DMS114 treated with DMSO at 0.1 percent for 48 hours (cell line): ENCODE data around the gene BICRA.

Experiments used
- DNase-seq: peaks from one replicate; lab custom pipeline; 2025; ENCODE audit not compliant: unreplicated experiment; lab: John Stamatoyannopoulos, UW

The BICRA gene

DNA sequence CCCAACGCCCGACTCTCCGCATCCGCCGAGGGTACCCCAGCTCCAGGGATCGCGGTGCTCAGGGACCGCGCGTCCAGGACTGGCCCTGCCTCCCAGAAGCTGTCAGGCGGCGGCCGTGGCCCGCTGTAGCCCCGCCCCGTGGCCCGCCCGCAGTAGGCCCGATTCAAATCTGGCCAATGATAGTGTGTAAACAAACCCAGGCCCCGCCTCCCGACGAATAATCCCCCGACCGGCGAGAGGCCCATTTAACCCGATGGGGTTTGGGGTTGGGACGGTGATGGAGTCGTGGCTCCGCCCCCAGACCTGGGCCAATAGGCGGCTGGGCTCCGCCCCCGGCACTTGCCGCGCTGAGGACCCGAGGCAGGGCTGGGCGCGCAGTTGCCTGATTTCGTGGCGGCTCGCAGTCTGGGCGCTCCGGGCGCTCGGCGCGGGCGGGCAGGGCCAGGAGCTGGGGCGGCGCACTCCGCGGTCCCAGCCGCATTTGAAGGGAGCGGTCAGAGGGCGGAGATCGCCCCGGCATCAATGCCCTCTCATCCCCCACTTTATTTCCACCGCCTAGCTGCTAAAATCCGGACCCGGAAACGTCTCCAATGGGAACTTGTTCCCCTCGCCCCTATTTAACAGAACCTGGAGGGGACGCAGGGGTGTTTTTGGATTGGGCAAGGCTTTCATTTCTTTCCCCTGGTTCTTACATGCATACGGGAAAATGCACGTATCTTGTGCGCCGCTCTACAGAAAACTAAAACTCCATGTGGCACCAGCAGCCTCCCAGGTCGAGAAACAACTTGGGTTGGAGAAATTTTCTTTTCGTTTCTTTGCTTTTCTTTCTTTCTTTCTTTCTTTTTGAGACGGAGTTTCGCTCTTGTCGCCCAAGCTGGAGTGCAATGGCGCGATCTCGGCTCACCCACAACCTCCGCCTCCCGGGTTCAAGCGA lies 8.4 kb upstream of the BICRA start:
- DNase-seq, result peak; percentile 86

DNA sequence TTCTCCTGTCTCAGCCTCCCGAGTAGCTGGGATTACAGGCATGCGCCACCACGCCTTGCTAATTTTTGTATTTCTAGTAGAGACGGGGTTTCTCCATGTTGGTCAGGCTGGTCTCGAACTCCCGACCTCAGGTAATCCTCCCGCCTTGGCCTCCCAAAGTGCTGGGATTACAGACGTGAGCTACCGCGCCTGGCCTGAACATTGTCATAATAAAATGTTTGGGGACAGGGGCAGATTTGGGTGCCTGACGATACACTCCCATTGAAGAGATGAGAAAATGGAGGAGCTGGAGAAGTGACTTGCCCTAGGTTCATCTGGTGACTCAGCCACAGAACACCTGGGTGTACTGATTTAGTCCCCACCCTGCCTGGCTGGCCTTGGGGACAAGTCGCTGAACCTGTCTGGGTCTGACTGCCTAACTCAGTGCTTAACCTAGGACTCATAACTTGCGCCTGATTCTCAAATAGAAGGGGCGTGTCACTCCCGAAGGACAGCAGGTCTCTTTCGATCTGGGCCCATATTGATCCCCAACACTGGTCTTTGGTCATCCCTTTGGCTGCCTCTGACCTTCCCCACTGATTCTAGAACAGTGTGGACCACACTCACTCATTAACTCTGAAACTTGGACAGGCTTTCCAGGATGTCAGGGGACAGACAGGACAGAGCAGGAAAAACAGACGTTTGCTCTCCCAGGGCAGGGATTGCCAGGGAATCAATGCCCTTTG lies 7.6 kb upstream of the BICRA start:
- DNase-seq, result no peak

DNA sequence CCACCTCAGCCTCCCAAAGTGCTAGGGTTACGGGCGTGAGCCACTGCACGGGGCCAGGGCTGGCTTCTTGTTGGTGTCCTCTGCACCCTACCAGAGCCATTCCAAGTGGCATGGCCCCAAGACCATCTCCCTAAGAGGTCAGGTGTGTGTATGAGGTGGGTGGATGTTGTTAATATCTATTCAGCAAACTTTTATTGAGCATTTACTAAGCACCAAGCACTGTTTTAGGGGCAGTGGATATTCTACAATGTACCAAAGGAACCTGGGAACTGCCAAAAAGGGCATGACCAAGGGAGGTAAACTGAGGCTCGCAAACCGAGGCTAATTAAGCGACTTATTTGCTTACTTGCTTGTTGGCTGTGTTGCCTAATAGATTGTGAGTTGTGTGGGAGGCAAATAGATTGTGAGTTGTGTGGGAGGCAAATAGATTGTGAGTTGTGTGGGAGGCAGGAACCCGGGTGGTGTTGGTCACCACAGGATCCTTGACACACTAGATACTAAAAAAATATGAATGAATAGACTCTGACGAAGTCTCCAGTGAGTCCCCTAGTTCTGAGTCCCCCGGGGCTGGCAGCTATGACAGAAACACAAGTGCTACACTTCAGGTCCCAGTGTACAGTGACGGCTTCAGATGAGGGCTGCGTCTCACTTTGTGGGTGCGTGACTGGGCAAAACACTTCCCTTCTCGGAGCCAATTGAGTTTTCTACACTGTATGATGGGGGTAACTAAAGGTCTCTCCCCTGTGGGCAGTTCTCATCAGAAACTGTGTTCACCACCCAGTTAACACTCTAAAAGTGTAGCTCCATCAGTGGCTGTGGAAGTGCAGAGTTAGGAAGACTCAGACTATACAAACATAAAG lies 5.0 kb upstream of the BICRA start:
- DNase-seq, result no peak

DNA sequence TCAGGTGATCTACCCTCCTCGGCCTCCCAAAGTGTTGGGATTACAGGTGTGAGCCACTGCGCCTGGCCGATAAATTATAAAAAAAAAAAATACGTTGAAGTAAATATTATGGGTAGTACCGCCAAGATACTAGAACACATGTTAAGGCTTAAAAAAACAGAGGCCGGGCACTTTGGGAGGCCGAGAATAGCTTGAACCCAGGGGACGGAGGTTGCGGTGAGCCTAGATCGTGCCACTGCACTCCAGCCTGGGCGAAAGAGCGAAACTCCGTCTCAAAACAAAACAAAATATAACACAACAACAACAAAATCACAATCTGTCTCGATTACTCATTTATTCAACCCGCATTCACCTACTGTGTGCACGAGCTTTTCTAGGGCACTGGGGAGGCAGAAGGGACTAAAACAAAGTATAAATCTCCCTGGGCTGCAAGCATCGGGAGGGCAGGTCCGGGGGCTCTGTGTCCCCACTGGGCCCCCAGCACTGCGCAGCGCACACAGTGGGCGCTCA lies 1.3 kb upstream of the BICRA start:
- DNase-seq, result no peak

DNA sequence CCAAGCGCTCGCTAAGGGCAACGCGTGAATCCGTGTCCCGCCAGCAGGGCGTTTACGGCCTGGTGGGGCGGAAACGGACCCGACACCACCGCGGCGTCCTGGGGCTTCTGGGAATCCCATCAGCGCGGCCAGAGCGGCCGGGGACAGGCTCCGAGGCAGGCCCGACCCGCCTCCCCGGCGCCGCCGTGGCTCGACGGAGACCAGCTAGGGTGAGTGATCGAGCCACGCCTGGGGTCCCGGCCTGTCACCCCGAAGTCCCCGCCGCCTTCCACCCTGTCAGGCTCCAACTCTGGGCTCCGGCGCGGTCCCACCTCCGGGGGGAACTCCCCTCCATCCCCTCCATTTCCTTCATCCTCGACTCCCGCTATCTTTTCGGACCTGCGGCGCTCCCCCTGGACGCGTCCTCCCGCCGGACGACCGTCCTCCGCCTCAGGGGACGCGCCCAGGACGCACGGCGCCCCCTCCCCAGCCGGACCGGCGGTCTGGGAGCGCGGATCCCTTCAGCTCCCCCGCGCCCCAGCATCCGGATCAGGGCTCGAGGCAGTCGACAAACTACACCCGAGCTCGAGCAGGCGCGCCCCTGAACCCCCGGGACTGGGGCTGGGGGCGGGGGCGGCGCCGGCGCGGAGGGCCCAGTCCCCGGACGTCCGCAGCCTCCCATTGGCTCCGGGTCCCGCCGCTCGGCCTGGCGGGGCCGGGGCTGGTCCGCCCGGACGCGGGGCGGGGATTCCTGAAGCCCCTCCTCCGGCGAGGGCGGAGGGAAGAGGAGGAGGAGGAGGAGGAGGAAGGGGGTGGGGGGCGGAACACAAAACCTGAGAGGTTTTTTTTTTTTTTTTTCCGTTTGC lies 638 bp upstream of the BICRA start:
- peak; percentile 41 for DNase-seq

DNA sequence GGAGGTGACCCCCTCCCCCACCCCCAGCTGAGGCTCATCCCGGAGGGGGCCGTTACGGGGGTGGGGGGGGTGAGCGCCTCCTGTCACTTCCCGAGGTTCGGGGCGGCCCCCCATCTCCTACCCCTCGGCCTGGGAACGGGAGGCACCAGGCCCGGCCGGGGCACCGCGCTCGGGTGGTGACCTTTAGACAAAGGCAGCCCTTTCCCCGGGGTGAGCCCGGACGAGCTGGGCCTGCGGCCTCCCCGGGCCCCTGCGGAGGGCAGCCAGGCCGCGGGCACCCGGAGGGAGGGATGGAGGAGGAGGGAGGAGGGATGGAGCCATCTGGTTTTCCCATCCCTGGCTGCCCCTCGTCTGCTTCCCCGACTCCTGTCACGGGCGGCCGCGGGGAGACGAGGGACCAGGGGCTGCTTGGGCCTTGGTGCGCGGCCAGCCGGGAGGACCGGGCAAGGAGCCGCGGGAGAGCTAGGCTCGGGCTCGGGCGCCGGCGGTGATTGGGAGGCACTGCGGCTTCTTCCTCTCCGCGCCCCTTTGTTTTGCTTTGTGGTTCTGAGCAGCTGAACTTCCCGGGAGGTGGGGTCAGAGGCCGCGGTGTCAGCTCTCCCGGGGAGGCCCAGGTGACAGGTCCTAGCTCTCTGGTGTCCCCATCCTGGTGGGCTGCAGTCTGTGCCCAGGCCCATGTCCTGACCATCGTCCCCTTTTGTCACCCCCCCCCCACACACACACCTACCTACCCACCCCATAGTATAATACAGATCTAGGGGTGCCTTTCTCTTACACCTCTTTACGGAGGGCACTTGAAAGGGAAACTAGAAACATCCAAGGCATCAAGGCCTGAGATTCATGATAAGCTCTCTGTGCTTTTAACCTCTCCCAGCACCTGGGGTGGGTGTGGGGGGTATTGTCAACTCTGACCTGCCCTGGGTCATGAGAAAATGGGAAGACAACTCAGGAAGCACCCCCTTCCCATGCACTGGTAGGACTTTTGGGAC lies 1.3 kb downstream of the BICRA start:
- no peak for DNase-seq

DNA sequence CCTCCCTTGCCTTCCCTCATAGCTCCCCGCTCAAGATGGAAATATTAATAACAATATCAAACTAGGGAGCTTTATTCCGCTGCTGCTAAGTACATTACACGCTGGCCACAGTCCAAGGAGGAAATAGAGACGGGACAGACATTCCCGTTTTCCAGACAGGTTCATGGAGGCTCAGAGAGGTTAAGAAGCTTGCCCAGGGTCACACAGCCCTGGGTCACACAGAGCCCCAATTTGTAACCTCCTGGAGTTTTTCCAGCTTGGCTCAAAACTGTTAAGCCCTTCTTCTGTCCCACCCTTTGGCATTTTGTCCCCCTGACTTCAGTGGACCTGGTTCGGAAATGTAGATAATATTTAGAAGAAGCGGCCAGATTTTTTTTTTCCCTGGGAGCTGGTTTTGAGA lies 2.0 kb downstream of the BICRA start:
- DNase-seq, result no peak

DNA sequence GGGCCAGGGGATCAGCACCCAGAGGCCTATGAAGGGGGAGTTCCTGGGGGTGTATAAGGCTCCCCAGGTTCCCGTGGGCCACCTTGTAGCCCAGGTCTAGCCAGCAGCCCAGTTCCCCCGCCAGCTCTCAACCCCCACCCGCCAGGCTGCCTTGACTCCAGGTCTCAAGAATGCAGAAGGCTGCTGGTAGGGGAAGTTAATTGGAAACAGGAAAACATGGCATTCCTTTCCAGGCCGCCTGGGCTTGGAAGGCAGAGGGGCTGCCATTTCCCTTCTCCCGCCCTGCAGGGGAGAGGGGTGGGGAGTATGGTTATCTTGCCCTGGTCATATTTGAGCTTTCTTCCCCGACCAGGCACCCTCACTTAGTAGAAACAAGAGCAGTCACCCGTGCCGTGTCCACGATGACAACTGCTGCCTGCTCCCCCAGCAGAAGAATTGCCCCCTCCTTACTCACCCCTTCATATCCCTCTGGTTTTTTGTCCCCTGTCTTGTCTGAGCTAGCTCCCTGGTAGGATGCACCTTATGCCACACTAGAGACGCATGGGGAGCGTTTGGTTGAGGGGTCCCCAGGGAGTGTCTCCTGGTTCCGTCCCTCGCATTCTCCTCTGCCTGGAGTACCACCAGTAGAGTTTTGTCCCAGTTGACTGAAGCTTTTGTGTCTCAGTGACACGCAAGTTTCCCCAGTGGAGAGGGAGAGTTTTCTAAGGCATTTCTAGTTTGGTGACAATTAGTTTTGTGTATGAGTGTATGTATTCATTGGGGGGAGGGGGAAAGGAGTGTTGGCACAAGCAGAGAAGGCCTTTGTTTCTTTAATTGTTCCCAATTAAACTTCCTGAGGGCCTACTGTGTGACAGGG lies 4.5 kb downstream of the BICRA start:
- no peak for DNase-seq

DNA sequence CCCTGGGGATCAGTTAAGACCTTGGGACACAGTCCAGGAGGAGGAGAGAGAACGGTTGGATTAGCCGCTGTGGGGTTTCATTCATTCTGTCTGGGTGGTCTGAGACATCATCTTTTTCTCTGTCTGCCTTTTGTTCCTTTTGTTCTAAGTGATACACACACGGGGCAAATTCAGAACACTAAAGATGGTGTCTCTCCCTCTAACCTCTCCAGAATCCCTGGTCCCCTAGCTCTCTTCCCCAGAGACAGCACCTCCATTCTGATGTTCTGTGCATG lies 5.0 kb downstream of the BICRA start:
- no peak for DNase-seq

DNA sequence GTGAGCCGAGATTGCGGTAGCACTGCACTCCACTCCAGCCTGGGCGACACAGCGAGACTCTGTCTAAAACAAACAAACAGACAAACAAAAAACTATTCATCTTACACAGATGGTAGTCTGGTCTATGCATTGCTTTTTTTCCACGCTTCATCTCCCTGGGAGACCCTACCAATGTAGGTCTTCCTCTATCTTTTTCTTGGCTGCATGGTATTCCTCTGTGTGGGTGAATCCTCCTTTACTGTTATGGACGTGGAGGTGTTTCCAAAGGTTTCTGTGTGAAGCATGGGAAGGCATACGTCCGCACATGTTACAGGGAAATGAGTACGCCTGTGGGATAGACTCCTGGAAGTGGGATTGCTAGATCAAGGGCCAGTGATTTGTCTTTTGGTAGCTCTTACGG lies 5.6 kb downstream of the BICRA start:
- DNase-seq, result no peak

DNA sequence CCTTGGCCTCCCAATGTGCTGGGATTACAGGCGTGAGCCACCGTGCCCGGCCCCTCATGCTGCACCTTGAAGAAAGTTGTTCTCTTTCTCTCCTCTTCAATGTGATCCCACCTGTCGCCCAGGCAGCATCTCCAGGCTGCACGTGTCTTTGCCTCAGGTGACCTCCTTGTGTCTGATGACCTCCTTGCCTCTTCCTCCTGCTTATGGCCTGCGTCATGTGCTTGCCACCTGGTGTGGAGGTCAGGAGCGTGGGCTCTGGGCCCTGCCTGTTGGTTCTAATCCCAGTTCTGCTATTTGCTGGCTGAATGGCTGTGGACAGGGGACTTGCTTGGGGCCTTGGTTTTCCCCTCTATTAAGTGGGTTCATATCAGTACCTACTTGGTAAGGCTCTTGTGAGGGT lies 6.3 kb downstream of the BICRA start:
- no peak for DNase-seq

DNA sequence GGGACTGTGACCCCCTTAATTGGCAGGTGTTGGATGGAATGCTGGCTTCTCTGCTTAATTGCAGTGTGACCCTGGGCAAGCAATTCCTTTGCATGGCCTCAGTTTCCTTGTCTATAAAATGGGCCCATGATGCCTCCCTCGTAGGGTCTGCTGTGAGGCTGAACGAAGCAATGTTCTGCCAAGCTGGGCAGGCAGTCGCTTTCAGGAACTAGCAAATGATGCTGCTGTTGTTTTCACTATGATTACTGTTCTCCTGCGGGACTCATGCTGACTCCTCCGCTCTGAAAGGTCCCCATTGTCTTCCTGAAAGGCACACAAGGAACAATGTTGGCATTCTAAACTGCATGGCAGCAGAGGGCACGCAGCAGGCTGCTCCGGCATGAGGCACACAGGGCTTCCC lies 6.8 kb downstream of the BICRA start:
- no peak for DNase-seq

DNA sequence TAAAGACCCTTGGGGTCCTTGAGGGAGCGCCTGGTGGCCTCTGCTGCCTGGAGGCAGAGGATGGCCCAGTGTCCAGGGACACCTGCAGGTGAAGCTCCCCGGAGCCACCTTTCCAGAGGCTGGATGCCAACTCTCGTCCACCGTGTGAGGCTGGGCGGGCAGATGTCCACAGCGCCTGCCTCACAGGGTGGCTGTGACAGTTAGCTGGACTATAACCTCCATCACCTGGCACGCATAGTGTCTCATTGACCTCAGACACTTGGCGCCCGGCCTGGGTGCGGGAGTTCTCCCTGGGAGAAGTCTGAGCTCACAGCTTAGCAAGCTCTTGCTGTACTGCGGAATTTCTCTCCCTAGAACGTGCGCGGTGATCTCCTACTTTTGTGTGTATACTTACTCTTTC lies 9.8 kb downstream of the BICRA start:
- no peak for DNase-seq

DNA sequence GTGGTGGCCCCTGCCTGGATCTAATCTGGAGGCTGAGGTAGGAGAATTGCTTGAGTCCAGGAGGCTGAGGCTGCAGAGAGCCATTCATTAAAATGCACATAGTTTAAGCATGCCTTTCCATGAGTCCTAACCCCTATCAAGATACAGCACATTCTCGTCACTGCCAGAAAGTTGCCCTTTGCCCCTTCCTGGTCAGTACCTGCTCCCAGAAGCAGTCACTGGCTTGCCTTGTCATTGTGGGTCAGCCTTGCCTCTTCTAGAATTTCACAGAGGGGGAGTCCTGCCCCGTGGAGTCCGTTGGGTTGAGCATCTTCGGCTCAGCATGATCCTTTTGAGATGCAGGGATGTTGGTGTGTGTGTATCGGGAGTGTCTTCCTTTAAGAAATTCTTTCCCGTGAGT lies 10.8 kb downstream of the BICRA start:
- no peak for DNase-seq

DNA sequence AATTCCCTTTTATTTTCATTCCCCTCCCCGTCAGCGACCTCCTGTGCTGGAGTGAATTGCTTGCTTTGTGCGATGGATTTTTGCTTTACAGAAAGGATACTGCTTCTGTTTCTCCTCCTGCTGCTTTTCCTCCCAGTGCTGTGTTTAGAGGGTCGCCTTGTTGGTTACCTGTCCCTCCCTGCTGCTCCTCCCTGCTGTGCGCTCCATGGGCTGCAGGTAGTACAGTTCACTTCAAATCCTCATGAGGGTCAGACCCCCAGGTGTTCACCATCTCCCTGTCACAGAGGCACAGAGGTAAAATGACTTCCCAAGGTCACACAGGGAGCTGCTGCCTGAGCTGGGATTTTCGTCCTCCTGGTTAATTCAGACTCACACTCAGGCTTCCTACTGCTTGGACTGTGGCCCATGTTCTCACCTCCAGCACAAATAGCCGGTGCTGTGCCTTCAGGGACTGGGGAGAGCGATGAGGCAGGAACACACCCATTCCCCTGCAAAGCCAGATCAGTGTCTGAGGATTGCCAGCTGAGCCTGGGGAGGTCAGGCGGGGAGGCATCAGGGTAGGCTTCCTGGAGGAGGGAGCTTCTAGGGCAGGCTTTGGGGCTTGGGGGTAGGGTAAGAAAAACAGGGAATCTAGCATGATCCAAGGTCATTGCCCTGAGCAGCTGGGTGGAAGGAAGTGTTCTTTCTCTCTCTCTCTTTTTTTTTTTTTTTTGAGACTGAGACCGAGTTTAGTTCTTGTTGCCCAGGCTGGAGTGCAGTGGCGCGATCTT lies 14.4 kb downstream of the BICRA start:
- no peak for DNase-seq

DNA sequence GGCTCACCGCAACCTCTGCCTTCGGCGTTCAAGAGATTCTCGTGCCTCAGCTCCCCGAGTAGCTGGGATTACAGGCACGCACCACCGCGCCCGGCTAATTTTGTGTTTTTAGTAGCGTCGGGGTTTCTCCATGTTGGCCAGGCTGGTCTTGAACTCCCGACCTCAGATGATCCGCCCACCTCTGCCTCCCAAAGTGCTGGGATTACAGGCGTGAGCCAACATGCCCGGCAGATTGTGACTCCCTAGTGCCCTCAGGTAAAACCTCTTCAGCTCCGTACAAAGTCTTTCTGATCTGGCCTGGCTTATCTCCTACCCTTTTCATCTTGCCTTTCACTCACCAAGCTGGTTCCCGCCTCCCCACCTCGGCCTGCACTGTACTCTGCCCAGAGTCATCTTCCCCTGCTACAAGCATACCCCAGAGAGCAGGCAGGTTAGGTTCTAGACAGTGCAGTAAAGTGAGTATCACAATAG lies 15.0 kb downstream of the BICRA start:
- DNase-seq, result no peak

DNA sequence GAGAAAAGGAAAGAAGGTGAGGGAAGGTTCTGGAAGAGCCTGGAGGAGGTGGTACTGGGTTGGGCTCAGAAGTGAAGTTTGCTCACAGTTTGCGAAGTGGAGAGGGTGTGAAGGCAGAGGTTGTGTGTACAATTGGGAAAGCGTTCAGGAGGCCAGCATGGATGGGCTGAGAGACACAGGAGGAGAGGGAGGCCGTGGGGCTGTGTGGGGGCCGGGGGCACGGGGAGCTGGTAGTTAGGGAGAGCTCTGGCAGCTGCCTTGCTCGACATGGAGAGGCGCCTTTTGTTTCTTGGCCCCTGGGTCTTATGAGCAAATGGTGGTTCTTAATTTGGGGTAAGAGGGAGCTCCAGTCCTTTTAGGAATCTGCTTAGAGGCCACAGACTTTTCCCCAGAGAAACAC lies 16.7 kb downstream of the BICRA start:
- DNase-seq, result no peak

DNA sequence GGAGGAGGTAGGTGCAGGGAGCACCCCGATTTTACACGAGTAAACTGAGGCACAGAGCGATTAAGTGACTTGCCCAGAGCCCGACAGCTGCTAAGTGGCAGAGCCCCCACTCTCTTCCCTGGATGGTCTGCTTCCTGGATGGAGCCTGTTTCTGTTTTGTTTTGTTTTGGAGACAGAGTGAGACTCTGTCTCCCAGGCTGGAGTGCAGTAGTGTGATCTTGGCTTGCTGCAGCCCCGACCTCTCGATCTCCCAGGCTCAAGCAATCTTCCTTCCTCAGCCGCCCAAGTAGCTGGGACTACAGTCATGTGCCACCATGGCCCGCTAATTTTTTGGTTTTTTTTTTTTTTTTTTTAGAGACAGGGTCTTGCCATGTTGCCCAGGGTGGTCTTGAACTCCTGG lies 17.3 kb downstream of the BICRA start:
- no peak for DNase-seq
